ENCODE results near the gene MAP4K5.

MAP4K5 gene

DNA sequence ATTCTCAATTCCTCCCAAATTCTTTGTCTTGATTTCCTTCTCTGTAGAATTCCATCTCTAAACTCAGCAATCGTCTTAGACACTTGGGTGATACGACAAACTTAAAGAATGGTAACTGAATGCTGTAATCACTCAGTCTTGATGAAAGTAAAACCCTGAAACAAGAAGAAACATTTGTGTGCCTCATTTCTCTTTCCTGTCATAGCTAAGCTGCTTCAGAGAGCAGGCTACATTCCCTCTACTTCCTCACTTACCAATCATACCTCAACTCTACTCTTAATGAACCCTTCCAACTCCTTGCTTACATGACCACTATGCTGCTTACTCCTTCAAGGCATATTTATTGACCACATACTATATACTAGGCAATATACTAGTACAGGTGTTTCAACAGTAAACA, 8.3 kb downstream of the MAP4K5 start:
- Histone ChIP-seq H3K27me3 (ENCODE audit: insufficient read depth, low read depth, severe bottlenecking) (no peaks in the 10 kb centered on the region), H3K4me3 (ENCODE audit: low read depth, low read length) (no peak overlapping the region), H3K27ac (no peak overlapping the region), H3K9me3 (ENCODE audit: severe bottlenecking) (no peaks in the 10 kb centered on the region), H3K36me3 (peaks cover 8% of the 10 kb centered on the region)
- TF ChIP-seq CTCF (IDR thresholded peaks at IDR 0.05; ENCODE audit: low read depth, low read length) = no peak
- no peak for DNase-seq

GRCh38 chr14:50523271-50524041, 8.9 kb downstream of the MAP4K5 start:
- DNase-seq = no peak
- Histone ChIP-seq H3K4me3 (ENCODE audit: low read depth, low read length) (no peak overlapping the region), H3K9me3 (ENCODE audit: severe bottlenecking) (no peaks in the 10 kb centered on the region), H3K27ac (no peak overlapping the region), H3K36me3 (peaks cover 4% of the 10 kb centered on the region), H3K27me3 (ENCODE audit: insufficient read depth, low read depth, severe bottlenecking) (no peaks in the 10 kb centered on the region)
- TF ChIP-seq CTCF (IDR thresholded peaks at IDR 0.05; ENCODE audit: low read depth, low read length) = no peak

GRCh38 chr14:50521912-50522341, 10.4 kb downstream of the MAP4K5 start:
- no peak overlapping the region for H3K27ac ChIP-seq
- H3K4me3 ChIP-seq (ENCODE audit: low read depth, low read length) = no peak overlapping the region
- H3K9me3 ChIP-seq (ENCODE audit: severe bottlenecking) = no peaks in the 10 kb centered on the region
- DNase-seq = no peak
- TF ChIP-seq CTCF (IDR thresholded peaks at IDR 0.05; ENCODE audit: low read depth, low read length) = no peak
- peaks cover 4% of the 10 kb centered on the region for H3K36me3 ChIP-seq
- H3K27me3 ChIP-seq (ENCODE audit: insufficient read depth, low read depth, severe bottlenecking) = no peaks in the 10 kb centered on the region

DNA sequence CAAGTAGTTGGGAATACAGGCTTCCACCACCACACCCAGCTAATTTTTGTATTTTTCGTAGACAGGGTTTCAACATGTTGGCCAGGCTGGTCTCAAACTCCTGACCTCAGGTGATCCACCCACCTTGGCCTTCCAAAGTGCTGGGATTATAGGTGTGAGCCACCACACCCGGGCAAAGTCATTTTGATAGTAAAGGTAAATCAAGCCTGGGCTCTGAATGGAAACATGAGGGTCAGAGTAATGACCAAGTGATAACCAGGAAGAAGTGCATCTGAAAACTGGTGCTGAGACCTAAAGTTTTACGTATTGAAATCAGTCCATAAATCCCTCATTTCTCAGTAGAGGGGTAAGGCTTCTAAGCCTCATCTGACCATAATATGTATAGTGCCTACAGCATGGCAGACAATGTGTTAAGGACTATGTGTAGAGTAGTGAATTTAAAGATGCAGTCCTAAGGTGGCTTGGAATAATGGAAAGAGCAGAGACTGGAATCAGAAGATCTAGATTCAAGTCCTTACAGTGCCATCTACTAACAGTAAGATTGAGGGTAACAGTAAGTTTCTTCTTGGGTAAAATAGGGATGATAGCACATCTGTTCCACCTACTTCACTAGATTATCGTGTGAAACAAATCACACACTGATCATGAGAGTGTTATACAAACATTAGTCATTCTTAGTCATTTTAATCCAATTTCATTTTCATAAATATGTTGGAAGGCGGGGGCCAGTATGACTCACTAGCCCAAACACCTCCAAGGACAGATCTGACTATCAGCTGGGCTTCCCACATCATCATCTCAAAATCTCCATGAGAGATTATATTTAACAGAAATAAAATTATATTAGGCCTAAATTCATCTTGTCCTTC, 11.2 kb downstream of the MAP4K5 start:
- no peak for DNase-seq
- H3K4me3 ChIP-seq (ENCODE audit: low read depth, low read length) = no peak overlapping the region
- no peaks in the 10 kb centered on the region; the same call in 1 of the 2 replicates for H3K36me3 ChIP-seq
- H3K27me3 ChIP-seq (ENCODE audit: insufficient read depth, low read depth, severe bottlenecking) = no peaks in the 10 kb centered on the region
- no peak overlapping the region for H3K27ac ChIP-seq
- no peaks in the 10 kb centered on the region for H3K9me3 ChIP-seq (ENCODE audit: severe bottlenecking)
- no peak for TF ChIP-seq CTCF (IDR thresholded peaks at IDR 0.05; ENCODE audit: low read depth, low read length)

DNA sequence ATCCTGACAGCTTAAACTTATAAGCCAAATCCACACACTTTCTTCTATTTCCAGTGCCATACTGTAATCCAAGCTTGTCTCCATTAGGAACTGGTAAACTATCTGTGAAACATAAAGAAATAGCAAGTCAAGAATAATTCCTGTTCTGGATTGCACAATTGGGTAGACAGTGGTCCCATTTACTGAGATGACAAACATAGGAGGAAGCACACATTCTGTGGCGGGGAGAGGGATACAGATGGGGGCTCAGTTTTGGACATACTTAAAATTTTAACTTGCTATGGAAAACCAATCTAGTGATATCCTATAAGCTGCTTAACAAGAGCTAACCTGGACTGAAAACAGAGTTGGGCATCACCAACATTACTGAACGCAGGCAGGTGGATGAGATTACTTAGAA, 16.3 kb downstream of the MAP4K5 start:
- no peak overlapping the region for H3K27ac ChIP-seq
- H3K36me3 ChIP-seq = no peaks in the 10 kb centered on the region; the same call in 1 of the 2 replicates
- no peaks in the 10 kb centered on the region for H3K9me3 ChIP-seq (ENCODE audit: severe bottlenecking)
- H3K27me3 ChIP-seq (ENCODE audit: insufficient read depth, low read depth, severe bottlenecking) = no peaks in the 10 kb centered on the region
- DNase-seq = peak; percentile 58
- no peak overlapping the region for H3K4me3 ChIP-seq (ENCODE audit: low read depth, low read length)
- TF ChIP-seq CTCF (IDR thresholded peaks at IDR 0.05; ENCODE audit: low read depth, low read length) = no peak
